IMR-90 (cell line): ENCODE data around the gene CTNND2. TPM values are rescaled to one million over a fixed set of nuclear protein-coding genes. Genes with fewer than 3 reads are reported as not detected.

Source experiments
- ATAC-seq: fragments of 200-7000 bp; cut with Tn5 transposase; 2 replicates; pipeline ENCODE4 v1.9.1; 2020; ENCODE audit warnings: low read depth, mild to moderate bottlenecking, moderate library complexity
- BruUV-seq: library from RNA; stranded (reverse); fragments of 400-500 nt; replicated peaks from 2 replicates; lab custom pipeline; 2021; lab: Mats Ljungman, UMichigan
- CTCF ChIA-PET: fragments of 300-600 bp; formaldehyde crosslinking; extraction: SDS; loops from one replicate; lab custom pipeline; 2021; ENCODE audit warnings: antibody characterized with exemption; lab: Yijun Ruan, JAX
- POLR2A ChIA-PET: fragments of 300-600 bp; sonication (Branson Sonifier 250); formaldehyde crosslinking; loops from one replicate; lab custom pipeline; 2022; ENCODE audit warnings: antibody characterized with exemption; ENCODE audit not compliant: unreplicated experiment; lab: Charles Lee
- DNase-seq: peaks from one replicate; pipeline ENCODE4 v3.0.0; 2013
- H2AFZ ChIP-seq: replicated peaks from 2 replicates; pipeline ENCODE3; 2013; ENCODE audit warnings: low read length, mild to moderate bottlenecking; ENCODE audit not compliant: poor library complexity
- H2AK5ac ChIP-seq: 2 replicates; pipeline ENCODE4 v1.6.1; 2013; ENCODE audit warnings: low read depth, low read length, inconsistent platforms
- H2AK9ac ChIP-seq: replicated peaks from 2 replicates; pipeline ENCODE3; 2013; ENCODE audit warnings: mild to moderate bottlenecking, low read depth, low read length, moderate library complexity; ENCODE audit not compliant: poor library complexity
- H2BK120ac ChIP-seq: 2 replicates; pipeline ENCODE4 v1.6.1; 2013; ENCODE audit warnings: low read depth, low read length, inconsistent platforms
- H2BK15ac ChIP-seq: 3 replicates; pipeline ENCODE4 v1.6.1; 2013; ENCODE audit warnings: low read depth, low read length, inconsistent platforms
- H2BK20ac ChIP-seq: 2 replicates; pipeline ENCODE4 v1.6.1; 2013; ENCODE audit warnings: low read depth, mild to moderate bottlenecking, inconsistent platforms, low read length, moderate library complexity
- H2BK5ac ChIP-seq: 2 replicates; pipeline ENCODE4 v1.6.1; 2013; ENCODE audit warnings: mild to moderate bottlenecking, low read depth, low read length, inconsistent platforms; ENCODE audit not compliant: poor library complexity, severe bottlenecking
- H3K14ac ChIP-seq: replicated peaks from 2 replicates; pipeline ENCODE4 v1.6.1; 2013; ENCODE audit warnings: low read depth, low read length, inconsistent platforms
- H3K18ac ChIP-seq: 2 replicates; pipeline ENCODE4 v1.6.1; 2013; ENCODE audit warnings: low read depth, low read length, control low read depth
- H3K23ac ChIP-seq: 2 replicates; pipeline ENCODE4 v1.6.1; 2013; ENCODE audit warnings: low read depth, low read length, inconsistent platforms
- H3K27ac ChIP-seq: 2 replicates; pipeline ENCODE4 v1.5.1; 2013; ENCODE audit warnings: mild to moderate bottlenecking, control low read depth, low read length; ENCODE audit not compliant: insufficient read depth
- H3K27me3 ChIP-seq: 2 replicates; pipeline ENCODE4 v1.6.1; 2013; ENCODE audit warnings: low read length; ENCODE audit not compliant: control insufficient read depth, insufficient read depth
- H3K36me3 ChIP-seq: 2 replicates; pipeline ENCODE4 v1.6.1; 2013; ENCODE audit warnings: low read length, mixed read lengths; ENCODE audit not compliant: control insufficient read depth, insufficient read depth
- H3K4ac ChIP-seq: 2 replicates; pipeline ENCODE4 v1.6.1; 2013; ENCODE audit warnings: low read depth, low read length, inconsistent platforms
- H3K4me1 ChIP-seq: 2 replicates; pipeline ENCODE4 v1.6.1; 2013; ENCODE audit warnings: low read length, mixed read lengths; ENCODE audit not compliant: control insufficient read depth, insufficient read depth
- H3K4me2 ChIP-seq: 2 replicates; pipeline ENCODE4 v1.6.1; 2013; ENCODE audit warnings: low read depth, mild to moderate bottlenecking, control low read depth, low read length, moderate library complexity
- H3K4me3 ChIP-seq: 2 replicates; pipeline ENCODE4 v1.5.1; 2013; ENCODE audit warnings: low read depth, mild to moderate bottlenecking, control low read depth, low read length, moderate library complexity; ENCODE audit not compliant: insufficient read depth
- H3K56ac ChIP-seq: 2 replicates; pipeline ENCODE4 v1.6.1; 2013; ENCODE audit warnings: low read length, inconsistent platforms; ENCODE audit not compliant: insufficient read depth; ENCODE audit errors: extremely low read depth
- H3K79me1 ChIP-seq, 2 experiments: 2 replicates each; pipeline ENCODE4 v1.6.1; 2013; ENCODE audit warnings: low read length in 2 of 2, inconsistent platforms in 1 of 2, low read depth in 1 of 2
- H3K9ac ChIP-seq: 2 replicates; pipeline ENCODE4 v1.6.1; 2013; ENCODE audit warnings: low read depth, low read length, control low read depth
- H3K9me1 ChIP-seq: 2 replicates; pipeline ENCODE4 v1.6.1; 2013; ENCODE audit warnings: low read length, inconsistent platforms; ENCODE audit not compliant: insufficient read depth
- H3K9me3 ChIP-seq: 2 replicates; pipeline ENCODE4 v1.6.1; 2013; ENCODE audit warnings: low read length; ENCODE audit not compliant: control insufficient read depth, insufficient read depth
- H4K20me1 ChIP-seq: 2 replicates; pipeline ENCODE4 v1.6.1; 2013; ENCODE audit warnings: low read length, inconsistent platforms; ENCODE audit not compliant: insufficient read depth
- H4K5ac ChIP-seq: 2 replicates; pipeline ENCODE4 v1.6.1; 2013; ENCODE audit warnings: mild to moderate bottlenecking, low read depth, low read length, control low read depth
- H4K8ac ChIP-seq, 2 experiments: 2 replicates each; pipeline ENCODE4 v1.6.1; 2013; ENCODE audit warnings: low read depth in 2 of 2, low read length in 2 of 2, control low read depth in 1 of 2, inconsistent platforms in 1 of 2
- H4K91ac ChIP-seq: 2 replicates; pipeline ENCODE4 v1.6.1; 2013; ENCODE audit warnings: low read depth, low read length, inconsistent platforms; ENCODE audit not compliant: insufficient read depth
- BHLHE40 ChIP-seq: fragments of 150-350 bp; IDR thresholded peaks from 2 replicates; pipeline ENCODE4 v1.6.1; 2016; ENCODE audit warnings: mild to moderate bottlenecking, low read depth, low read length
- CEBPB ChIP-seq: IDR thresholded peaks from 2 replicates; pipeline ENCODE4 v1.6.1; 2012; ENCODE audit warnings: low read depth, low read length, improper control_type of control experiment
- CHD1 ChIP-seq: IDR thresholded peaks from 2 replicates; pipeline ENCODE4 v1.6.1; 2012; ENCODE audit warnings: low read depth, low read length, improper control_type of control experiment
- CTCF ChIP-seq: conservative IDR thresholded peaks from 2 replicates; pipeline ENCODE4 v1.5.1; 2012; ENCODE audit warnings: mild to moderate bottlenecking, low read depth, low read length, improper control_type of control experiment
- MAFK ChIP-seq: IDR thresholded peaks from 2 replicates; pipeline ENCODE4 v1.6.1; 2012; ENCODE audit warnings: low read depth, low read length, improper control_type of control experiment
- MAZ ChIP-seq: IDR thresholded peaks from 2 replicates; pipeline ENCODE4 v1.6.1; 2012; ENCODE audit warnings: low read depth, mild to moderate bottlenecking, low read length, improper control_type of control experiment, moderate library complexity, borderline replicate concordance
- MXI1 ChIP-seq: IDR thresholded peaks from 2 replicates; pipeline ENCODE4 v1.6.1; 2012; ENCODE audit warnings: low read depth, mild to moderate bottlenecking, low read length, moderate library complexity, borderline replicate concordance
- NFE2L2 ChIP-seq: fragments of 150-350 bp; IDR thresholded peaks from 2 replicates; pipeline ENCODE4 v1.6.1; 2016; ENCODE audit warnings: low read depth, mild to moderate bottlenecking, low read length
- RAD21 ChIP-seq: IDR thresholded peaks from 2 replicates; pipeline ENCODE4 v1.6.1; 2012; ENCODE audit warnings: low read length, improper control_type of control experiment
- RCOR1 ChIP-seq: IDR thresholded peaks from 2 replicates; pipeline ENCODE4 v1.6.1; 2012; ENCODE audit warnings: mild to moderate bottlenecking, low read length, improper control_type of control experiment; ENCODE audit not compliant: insufficient replicate concordance
- SMC3 ChIP-seq: fragments of 150-350 bp; IDR thresholded peaks from 2 replicates; pipeline ENCODE4 v1.6.1; 2016; ENCODE audit warnings: low read depth, mild to moderate bottlenecking, antibody characterized with exemption, low read length, moderate library complexity
- WGBS, 2 experiments: methylation state at CpG; one replicate each; pipeline versions ENCODE4 v1.1.5 to v1.1.7; 2013; ENCODE audit warnings: missing lambda C conversion rate in 2 of 2; ENCODE audit not compliant: insufficient read length in 1 of 2; ENCODE audit errors: extremely low coverage in 2 of 2; 5-methylcytosine and 5-hydroxymethylcytosine counted together
- dilution Hi-C: fragments of 300-500 bp; cut with HindIII; formaldehyde crosslinking; loops from one replicate; pipeline ENCODE4 v1.14.3; 2018; ENCODE audit warnings: low sequenced_read_pairs; ENCODE audit not compliant: unreplicated experiment
- in situ Hi-C: fragments of 300-500 bp; cut with MboI; formaldehyde crosslinking; loops from 3 replicates; pipeline ENCODE4 v1.14.3; 2019; ENCODE audit warnings: low sequenced_read_pairs, inconsistent platforms, mixed read lengths
- intact Hi-C: fragments of 100-400 bp; cut with micrococcal nuclease; formaldehyde crosslinking; loops from 2 replicates; pipeline ENCODE4 v1.10.0; 2022
- polyA plus RNA-seq, 3 experiments: library from polyadenylated mRNA; depleted of rRNA; stranded (reverse); fragments of >200 nt; gene quantifications; 2 replicates each; pipeline ENCODE4 v1.2.3, GENCODE V29; 2012; ENCODE audit warnings: low replicate concordance in 1 of 3
- total RNA-seq: library from RNA; depleted of rRNA; stranded (reverse); fragments of >200 nt; gene quantifications from 2 replicates; pipeline ENCODE4 v1.2.3, GENCODE V29; 2012

CTNND2 gene
- total and polyA plus RNA-seq, 2 of the 4 experiments (the other 2 are of a cell fraction), result not detected

DNA sequence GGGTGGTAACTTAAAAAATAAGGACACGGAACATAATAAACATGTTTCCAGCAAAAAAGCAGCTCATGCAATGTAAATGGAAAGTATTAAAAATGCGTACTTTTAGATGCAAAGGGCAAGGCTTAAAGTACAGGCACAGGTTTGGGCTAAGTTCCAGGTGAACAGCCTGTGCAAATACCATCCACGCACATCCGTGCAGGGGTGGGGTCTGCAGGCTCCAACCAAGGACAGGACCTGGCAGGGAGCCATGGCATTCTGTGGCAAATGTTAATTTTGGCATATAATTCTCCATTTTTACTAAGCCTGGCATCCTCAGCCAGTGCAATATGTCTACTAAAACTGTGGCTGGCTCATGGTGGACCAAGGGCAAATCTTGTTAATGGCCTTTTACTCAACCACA, 777.4 kb downstream of the CTNND2 start:
- H2AK5ac ChIP-seq, result no peak overlapping the region
- no peak overlapping the region for H3K14ac ChIP-seq
- no peak overlapping the region for H2BK120ac ChIP-seq
- no peak overlapping the region for H3K23ac ChIP-seq
- CTCF ChIA-PET, result no interaction called here
- H4K5ac ChIP-seq, result no peak overlapping the region
- no peaks in the 10 kb centered on the region for H3K9me1 ChIP-seq
- whole genome bisulfite sequencing, 2 experiments, result 59% methylated on average over 2 of the region's 4 CpGs; no CpG with 5 or more reads in 1 of the 2 experiments
- H3K27me3 ChIP-seq, result peaks cover 1% of the 10 kb centered on the region; the same call in 1 of the 2 replicates
- H3K4me1 ChIP-seq, result no peaks in the 10 kb centered on the region
- DNase-seq (no peak), ATAC-seq (no peak)
- H2AFZ ChIP-seq, result no peak overlapping the region
- no peak overlapping the region for H3K9ac ChIP-seq
- TF ChIP-seq MAFK (no peak), MXI1 (no peak), CTCF (no peak), CHD1 (no peak), RAD21 (no peak), RCOR1 (no peak), BHLHE40 (no peak), SMC3 (no peak), MAZ (no peak), NFE2L2 (no peak), CEBPB (no peak)
- in situ Hi-C loops (no loop called here), intact Hi-C loops (no loop called here), dilution Hi-C loops (no loop called here)
- no peak overlapping the region for H4K8ac ChIP-seq
- H3K4me3 ChIP-seq, result no peak overlapping the region
- no peak overlapping the region for H4K91ac ChIP-seq
- H2BK20ac ChIP-seq, result no peak overlapping the region
- H4K20me1 ChIP-seq, result no peaks in the 10 kb centered on the region
- no peaks in the 10 kb centered on the region for H3K36me3 ChIP-seq
- H2BK15ac ChIP-seq, result no peak overlapping the region
- no peak overlapping the region for H2BK5ac ChIP-seq
- H3K9me3 ChIP-seq, result no peaks in the 10 kb centered on the region
- no peak overlapping the region for H3K4ac ChIP-seq
- POLR2A ChIA-PET, result no interaction called here
- H3K56ac ChIP-seq, result no peak overlapping the region
- H3K27ac ChIP-seq, result no peak overlapping the region
- BruUV-seq, result no TSS peak
- no peaks in the 10 kb centered on the region for H3K79me1 ChIP-seq
- no peak overlapping the region for H2AK9ac ChIP-seq
- H3K18ac ChIP-seq, result no peak overlapping the region
- H3K4me2 ChIP-seq, result no peak overlapping the region
